Inflammatory macrophage treated with lipopolysaccharide for 1 hour (primary cell): ENCODE results near the gene LRRC31.

ENCODE experiments used
- DNase-seq, 2 donors: peaks; one replicate each; pipeline ENCODE4 v3.0.0-alpha.2; 2020 to 2022

LRRC31 gene

DNA sequence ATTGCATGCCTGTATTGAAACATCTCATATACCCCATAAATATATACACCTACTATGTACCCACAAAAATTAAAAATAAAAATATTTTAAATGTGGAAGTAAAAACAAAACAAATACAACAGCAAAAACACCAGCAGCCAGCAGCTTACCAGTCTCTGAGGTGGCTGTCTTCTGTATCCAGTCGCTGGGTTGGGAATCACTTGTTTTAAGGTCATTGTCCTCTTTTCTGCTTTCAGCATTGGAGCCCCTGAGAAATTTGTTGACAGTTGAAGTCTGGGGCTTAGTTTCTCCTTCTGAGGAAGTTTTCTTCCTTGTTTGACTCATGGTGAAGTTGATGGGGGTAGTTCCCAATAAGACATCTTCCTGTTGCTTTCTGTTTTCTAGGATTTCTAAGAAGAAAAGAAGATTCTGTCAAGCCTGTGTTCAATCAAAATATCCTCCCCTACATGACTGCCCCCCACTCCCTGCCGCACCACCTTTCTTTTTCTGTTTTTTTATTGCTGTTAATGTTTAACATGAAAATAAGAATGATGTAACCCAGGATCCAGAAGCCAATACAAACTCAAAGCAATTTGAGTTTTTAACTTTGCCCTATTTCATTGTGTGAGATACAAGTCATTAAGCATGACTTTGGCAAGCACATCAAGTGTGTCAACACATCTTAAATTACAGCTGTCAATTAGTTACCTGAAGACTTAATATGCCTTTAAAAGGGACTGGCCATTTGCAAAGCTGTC is at the start of gene LRRC31:
Gene LRRC31, minus strand, starts transcription at position 452 of the 737 bp plus-strand sequence. Its CDS starts 128 bp downstream, at position 324.
- DNase-seq: no peak

DNA sequence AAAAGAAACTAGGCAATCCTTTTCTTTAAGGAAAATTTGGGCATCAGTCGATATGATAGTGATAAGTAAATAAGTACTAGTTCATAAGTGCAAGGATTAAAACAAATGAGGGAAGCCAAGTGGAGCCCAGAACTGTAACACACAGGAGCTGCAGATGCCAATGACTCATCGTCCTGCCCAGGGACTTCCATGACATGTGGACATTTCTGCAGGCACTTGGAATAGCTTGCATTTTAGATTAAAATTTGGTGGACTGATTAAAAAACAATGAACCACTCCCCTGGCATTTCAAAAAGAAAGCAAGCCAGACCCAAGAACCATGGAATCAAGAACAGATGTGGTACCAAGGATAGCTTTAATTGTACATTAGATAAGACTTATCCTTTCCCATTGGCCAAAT is 44.6 kb upstream of the LRRC31 start:
- peak; percentile 21 to 46 for DNase-seq

DNA sequence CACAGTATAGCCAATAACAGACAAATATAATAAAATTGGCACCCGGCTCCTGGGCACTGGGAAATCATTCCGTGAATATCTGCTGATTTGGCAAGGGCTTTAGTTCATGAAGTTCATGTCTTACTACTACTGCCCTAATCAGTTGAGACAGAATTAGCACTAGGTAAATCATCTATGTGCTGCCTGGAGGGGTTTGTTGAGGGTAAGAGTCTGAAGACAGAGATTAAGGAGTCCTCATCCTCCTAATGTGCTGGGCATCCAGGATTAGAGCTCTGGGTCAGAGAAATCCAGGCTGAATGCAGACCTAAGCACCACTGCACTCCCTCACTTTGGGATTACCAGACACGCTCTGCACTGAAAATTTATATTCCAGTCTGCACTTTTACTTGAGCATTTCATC is 43.6 kb upstream of the LRRC31 start:
- no peak for DNase-seq

DNA sequence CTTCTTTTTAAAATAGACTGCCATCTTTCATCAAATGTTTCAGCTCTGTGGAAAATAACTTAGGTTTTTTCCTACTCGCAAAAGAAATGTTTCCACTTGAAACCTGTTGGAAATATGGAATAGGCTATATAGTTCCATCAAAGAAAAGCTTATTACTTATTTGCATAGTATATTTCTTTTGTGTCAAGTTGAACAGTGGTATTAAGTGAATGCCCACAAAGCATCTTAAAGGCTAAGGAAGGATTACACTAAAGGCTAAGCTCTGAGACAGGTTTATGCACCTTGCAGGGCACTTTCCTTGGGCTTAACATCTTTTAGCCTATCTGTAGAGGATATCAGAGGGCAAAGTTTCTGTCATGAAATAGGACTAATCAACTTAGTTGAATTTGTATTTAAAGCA is 41.5 kb upstream of the LRRC31 start, which contains the start of gene SAMD7:
Gene SAMD7, plus strand, starts transcription at position 301 of the 400 bp plus-strand sequence. CDS start 7,927 bp downstream, outside the sequence.
- no peak for DNase-seq

DNA sequence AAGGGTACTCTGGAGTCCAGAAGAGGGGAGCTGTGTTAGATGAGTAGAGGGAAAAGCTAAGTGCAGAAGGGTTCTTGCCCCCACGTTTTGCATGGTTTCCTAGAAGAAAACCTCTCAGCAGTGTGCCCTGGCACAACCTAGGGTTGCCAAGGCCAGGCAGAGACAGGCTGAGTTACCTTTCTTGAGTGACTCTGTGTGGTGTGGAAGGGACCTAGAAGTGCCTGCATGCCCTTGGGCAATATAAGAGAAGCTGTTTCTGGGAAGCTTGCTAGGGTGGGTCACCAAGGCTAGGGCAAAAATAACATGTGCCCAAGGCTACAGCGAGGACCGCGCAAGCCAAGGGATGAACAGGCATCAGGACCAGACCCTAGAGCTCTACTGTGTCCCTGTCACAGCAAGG is 38.2 kb upstream of the LRRC31 start:
- DNase-seq: no peak

DNA sequence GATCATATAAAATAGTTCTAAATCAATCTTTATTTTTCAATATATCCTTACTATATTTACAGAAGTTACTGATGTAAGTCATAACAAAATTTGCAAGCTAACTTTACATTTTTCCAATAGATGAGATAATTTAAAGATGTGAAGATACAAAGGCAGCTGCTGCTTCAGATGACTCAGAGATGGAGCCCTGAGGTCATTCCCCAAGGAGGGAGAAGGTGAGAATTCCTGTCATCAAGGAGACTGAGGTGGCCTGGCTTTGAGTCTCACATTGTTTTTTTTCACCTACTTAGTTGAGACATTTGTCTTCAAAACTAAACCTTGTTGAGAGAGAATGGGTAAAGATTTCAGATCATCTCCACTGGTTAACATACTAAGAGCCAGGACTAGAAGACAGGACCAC is 37.7 kb upstream of the LRRC31 start:
- no peak for DNase-seq

DNA sequence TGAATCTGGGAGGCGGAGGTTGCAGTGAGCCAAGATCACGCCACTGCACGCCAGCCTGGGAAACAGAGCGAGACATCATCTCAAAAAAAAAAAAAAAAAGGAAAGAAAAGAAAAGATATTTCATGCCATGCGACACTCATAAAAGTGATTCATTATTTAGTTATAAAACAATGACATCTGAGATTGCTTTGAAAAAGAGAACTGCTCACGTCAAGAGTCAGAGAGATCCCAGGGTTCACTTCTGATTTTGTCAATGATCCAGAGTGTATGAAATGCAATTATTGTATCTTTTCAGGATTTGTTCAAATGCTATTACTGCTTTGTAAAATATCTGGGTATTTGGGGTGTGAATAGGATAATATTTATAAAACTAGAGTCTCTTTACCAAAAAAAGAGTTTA is 35.7 kb upstream of the LRRC31 start:
- no peak for DNase-seq

DNA sequence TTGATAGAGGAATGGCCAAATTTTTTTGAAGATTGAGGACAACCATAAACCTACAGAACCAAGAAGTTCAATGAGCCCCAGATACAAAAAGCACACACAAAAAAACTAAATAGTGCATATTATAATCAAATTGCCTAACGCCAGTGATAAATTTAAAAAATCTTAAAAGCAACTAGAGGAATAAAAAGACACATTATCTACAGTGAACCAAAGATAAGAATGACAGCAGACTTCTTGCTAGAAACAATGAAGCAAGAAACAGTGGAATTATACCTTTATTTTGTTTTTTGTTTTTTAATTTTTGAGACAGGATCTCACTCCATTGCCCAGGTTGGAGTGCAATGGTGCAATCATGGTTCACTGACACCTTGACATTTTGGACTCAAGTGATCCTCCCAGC is 31.7 kb upstream of the LRRC31 start:
- no peak for DNase-seq

DNA sequence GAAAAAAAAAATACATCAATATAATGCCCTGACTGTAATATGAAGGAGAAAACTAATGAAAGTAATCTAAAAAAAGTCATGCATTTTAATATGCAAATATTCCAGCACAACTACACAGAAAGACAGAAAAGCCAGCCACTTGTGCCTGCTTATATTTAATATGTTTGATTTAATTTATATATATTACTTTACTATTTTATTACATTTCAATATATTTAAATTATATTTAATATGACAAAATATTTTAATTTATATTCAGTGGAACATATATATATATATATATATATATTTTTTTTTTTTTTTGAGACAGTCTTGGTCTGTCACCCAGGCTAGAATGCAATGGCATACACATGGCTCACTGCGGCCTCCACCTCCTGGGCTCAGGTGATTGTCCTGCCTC is 27.5 kb upstream of the LRRC31 start:
- no peak for DNase-seq

DNA sequence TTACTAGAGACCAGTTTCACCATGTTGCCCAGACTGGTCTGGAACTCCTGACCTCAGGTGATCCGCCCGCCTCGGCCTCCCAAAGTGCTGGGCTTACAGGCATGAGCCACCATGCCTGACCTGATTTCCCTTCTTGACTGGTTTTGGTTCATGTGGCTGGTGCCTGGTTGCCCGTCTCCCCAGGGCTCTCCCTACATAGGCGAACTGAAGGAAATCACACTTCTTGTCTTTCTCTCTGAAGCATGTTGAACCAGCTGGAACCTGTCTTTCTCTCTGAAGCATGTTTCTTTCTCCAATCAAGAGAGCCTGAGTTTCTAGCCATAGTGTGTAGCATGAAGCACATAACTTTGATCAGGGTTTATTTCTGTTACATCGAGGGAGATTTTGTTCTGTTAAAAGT is 25.3 kb upstream of the LRRC31 start:
- DNase-seq: no peak

DNA sequence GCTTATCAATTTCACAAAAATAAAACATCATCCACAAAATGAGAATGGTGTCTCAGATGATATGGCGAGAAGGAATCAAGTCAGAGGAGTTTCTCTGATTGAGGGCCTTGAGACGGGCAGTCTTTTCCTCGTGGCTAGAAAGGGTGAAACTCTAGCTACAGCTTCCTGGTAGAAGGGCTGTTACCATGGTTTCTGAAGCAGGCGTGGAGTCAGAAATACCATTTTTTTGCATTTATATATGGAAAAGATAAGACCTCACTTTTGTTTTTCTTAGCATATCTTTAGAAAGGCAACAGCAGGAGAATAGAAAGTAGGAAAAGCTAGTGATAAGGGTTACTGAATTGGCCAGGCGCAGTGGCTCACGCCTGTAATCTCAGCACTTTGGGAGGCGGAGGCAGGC is 24.4 kb upstream of the LRRC31 start:
- DNase-seq: no peak

DNA sequence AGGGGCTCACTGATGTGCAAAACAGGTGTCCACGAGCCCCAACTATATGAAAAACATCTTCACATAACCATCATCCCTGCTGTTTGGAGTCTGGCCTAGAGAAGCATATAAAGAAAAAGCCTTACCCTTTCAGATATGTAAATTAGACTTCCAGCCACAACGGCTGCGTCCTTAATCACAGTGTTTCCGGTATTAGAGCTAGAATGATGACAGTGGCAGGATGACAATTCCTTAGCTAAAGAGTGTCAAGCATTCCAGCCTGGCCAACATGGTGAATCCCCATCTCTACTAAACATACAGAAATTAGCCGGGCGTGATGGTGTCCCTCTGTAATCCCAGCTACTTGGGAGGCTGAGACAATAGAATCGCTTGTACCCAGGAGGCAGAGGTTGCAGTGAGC is 22.2 kb upstream of the LRRC31 start:
- DNase-seq: no peak

DNA sequence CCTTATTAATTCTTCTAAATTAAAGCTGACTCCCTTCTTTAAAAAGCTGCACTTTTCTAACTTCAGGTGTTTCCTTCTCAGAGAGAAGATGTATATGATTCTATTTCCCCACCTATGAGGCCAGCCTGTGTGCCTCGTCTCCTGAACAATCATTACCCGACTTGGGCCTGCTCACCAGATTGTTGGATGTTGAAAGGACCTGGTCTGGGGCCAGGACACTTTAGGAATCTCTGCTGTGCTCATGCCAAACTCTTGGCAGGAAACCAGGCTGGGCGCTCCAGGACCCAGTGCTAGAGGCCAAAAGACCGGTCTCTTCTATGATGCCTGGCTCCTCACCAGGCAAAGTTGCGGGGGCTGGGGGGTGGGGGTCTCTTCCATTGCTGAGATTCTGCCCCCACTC is 16.9 kb upstream of the LRRC31 start:
- no peak for DNase-seq

DNA sequence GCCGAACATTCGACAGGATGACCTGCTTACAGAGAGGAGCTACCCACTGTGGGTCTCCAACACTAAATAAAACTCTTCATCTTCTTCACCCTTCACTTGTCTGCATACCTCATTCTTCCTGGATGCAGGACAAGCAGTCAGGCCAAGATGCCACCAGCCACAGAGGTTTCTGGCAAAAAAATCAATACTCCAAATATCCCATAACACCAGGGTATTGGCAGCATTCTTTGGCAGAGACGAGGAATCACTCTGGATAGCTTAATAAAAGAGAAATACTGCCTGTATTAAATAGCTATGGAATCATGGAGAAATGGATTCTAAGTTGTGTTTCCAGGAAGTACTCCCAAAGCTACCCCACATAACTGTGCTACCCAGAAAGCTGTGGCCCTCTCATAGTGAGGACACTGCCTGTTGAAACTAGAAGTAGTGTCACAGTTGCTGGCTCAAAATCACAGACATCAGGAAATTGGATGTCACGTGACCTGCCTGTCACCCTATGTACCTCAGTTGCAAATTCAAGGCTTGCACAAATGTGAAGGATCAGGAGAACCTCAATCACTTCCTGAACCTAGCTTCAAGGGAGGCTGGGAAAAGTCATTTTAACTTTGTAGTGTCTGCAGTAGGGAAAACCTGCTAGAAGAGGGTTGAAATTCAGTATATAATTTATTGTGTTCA is 11.0 kb upstream of the LRRC31 start:
- no peak for DNase-seq

DNA sequence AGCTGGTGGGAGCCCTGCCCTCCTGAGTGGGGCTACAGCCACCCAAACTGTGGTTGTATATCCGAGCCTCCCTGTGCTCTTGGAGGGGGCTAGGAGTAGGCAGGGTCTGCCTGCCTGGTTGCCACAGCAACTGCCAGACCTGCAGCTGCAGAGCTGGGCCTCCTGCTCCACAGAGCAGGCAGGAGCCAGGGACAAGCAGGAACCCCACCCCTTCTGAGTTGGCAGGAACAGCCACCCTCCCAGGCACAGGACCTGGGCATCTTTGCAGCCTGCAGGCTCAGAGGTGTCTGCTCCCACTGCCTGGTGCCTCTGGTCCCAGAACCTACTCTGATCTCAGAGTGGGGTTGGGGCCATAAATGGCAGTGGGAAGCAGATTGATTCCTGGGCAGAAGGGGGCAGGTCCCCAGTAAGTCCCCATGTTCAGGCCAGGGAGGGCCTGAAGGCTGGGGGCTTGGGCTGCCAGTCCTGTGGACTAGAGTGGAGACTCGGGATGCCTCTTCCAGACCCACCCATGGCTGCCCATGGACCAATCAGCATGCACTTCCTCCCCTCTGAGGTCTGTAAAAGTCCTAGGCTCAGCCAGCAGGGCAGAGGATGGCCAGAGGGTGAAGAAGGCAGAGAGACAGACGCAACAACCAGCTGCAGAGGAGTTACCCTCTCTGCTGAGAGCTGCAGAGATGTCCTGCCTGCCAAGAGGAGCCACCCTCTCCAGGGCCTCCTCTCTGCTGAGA is 10.3 kb upstream of the LRRC31 start:
- no peak for DNase-seq

DNA sequence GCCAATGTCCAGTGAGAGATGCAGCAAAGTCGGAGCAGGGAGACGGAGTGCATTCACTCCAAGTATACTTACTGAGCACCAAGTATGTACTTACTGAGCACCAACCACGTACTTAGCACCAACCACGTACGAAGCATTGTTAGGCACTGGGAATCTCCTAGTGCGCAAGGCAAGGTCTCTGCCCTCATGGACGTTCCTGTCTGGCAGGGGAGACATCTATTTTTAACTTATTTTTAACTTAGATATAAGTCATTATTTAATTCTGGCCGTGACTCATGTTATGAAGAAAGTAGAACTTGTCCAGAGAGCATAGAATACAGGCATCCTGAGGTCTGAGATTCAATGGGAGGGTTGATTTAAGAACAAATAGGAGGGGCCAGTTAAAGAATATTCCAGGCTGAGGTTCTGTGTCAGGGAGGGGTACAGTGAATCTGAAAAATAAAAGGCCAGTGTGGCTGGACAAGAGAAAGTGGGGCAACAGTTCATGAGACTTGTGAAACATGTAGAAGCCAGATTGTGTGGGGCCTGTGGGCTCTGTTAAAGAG is 9.3 kb upstream of the LRRC31 start:
- DNase-seq: no peak

DNA sequence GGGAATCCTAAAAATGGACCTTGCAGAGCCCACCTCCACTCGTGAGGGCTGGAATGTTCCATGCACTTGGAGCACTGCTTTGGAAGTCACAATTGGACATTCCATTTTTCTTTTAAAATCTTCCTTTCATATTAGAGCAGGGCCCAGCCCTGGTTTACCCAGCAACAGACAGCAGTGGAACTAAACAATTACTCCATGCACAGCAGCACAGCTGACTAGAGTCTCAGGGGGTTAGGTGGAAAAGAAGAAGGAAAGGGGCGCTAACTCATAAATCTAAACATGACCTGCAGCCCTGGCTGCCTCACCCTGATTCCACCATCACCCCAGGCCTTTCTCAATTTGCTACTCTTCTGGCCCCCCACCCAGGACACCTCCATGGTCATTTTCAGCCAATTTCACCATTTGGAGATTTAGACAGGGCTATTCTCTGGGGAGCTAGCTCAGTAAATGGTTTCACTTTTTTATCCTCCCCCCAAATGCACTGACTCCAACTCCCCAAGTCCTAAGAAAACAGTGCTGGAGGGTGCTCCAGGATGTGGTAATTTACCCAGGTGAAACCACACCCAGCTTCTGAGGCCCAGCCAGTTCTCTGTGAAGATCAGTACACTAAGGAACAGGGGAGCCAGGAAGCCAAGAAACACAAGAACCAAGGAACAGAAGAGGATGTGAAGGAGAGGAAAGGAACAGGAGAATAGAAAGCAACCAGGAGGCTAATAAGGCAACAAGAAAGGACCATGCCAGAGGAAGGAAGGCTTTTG is 1.6 kb upstream of the LRRC31 start:
- no peak for DNase-seq

DNA sequence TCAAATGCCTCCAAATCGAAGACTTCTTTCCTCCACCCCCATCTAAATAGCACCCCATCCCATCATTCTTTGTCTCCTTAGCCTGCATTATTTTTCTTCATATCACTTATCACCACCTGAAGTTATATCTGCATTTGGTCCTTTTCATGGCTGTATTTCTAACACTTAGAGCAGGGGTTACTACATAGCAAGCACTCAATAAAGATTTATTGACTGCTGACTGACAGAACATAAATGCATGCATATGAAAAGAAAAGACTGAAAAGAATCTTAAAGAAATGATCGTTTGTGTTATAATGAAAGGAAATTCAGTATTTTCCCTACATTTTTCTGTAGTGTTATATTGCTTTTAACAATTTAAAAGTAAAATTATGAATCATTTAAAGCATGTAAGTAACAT is 1.4 kb downstream of the LRRC31 start:
- DNase-seq: no peak

DNA sequence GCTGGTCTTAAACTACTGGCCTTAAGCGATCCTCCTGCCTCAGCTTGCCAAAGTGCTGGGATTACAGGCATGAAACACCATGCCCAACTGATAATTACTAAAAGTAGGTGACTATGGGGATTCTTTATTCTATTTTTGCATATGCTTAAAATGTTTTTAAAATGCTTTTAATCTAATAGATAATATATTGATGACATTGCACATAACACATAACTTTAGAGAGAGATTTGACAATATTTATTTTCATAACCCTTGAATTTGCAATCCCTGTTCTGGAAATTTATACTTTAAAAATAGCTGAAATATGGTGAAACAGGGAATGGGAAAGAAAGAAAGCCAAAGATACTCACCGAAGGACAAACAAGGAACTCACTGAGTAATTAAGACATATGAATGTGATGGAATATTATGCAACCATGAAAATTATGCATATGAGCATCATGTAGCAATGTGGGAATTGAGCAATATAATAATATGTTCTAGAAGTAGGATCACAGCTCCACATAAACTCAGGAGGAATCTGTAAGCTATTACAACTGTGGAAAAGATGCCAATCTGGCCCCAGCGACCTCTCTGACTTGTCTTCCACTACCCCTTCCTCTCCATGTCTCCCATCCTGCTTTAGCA is 2.0 kb downstream of the LRRC31 start:
- DNase-seq: peak; percentile 8 to 36

DNA sequence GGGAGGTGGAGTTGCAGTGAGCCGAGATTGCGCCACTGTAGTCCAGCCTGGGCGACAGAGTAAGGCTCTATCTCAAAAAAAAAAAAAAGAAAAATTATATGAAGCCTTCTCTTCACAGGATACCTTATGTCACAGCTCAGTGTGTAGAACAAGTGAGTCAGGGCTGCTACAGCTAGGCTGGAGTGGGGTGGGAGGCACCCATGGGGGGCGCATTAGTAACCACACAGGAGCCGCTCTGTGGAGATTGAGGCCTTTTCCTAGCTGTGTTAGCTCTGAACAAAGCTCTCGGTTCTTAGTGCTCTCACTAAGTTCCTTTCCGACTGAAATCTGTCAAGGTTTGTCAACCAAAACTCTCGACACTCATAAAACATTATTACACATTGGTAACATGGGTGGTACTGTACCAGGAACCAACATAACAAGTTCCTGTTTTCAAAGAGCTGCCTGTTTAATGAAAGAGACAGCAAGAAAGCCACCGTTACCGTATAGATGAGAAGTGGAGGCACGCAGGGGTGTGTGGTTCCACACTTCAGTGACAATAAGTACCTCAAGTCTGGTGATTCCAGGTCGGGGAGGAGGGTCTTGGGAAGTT is 4.5 kb downstream of the LRRC31 start:
- DNase-seq: peak; percentile 31 to 41

DNA sequence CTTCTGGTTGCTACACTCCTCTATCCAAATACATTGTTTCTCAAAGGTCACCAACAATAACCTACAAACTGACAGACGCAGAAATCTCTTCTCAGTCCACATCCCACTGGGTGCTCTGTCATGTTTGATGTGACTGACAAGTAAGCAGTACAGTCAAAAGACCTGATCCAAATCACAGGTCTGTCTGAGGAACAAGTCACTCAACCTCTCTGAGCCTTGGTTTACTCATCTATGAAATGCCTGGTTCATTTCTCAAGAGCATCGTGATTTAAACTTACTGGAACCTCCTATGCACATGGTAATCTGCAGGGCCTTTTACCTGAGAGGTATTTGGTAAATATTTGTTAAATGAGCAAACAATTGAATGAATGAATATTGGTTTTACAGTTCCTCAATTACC is 5.5 kb downstream of the LRRC31 start:
- DNase-seq: no peak

DNA sequence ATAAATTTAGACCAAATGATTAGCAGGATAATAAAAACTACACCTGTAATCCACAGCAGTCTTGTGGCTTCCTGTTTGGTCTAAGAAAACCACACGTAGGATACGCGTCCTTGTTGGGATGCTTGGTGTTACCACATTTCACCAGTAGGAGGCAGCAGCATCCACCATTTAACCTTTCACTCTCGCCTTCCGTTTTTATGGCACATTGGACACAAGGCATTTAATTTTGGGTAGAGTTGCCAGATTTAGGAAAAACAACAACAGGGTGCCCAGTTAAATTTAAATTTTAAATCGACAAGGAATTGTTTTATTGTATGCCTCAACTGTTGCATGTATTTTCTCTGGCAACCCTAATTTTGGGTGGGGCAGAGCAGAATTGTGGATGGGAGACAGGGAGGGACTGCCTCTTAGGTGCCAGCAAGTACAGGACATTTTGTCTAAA is 6.3 kb downstream of the LRRC31 start:
- peak; percentile 57 to 96 for DNase-seq
